Measurements from ENCODE around the gene ZBTB40. TPM values are rescaled to one million over a fixed set of nuclear protein-coding genes. Genes with fewer than 3 reads are reported as not detected.

ZBTB40 gene
- total RNA-seq, 1 experiment from 2014 or later: 19.5 TPM

DNA sequence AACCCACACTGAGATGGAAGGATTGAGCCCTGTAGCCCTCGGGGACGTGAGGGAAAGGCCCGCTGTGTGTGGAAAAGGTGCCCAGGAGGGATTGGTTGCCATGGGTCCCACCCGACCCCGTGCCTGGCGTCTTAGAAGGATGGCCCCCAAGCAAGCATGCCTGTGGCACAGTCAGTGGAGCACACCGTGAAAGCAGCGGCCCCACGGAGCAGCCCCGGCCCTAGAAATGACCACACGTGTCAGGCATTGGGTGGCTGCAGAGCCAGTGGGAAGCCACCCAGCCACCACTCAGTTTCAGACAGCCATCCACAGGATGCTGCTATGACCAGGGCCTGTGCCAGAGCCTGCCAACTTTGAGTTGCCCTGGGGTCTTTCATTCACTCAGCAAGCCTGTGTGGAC is 98.4 kb downstream of the ZBTB40 start:
- H3K9me2 ChIP-seq (ENCODE audit: insufficient read depth): no peaks in the 10 kb centered on the region
- peaks cover 22% of the 10 kb centered on the region; the same call in 1 of the 2 replicates for H3K27me3 ChIP-seq (ENCODE audit: insufficient read depth, low read length)
- H2AFZ ChIP-seq (ENCODE audit: low read depth, low read length, poor library complexity, severe bottlenecking): no peak overlapping the region
- POLR2A ChIA-PET: no interaction called here
- ATAC-seq (no peak), DNase-seq (ENCODE audit: low read depth, low spot score) (no peak)
- H3K27ac ChIP-seq (ENCODE audit: low read depth, low read length): no peak overlapping the region
- H3K79me2 ChIP-seq (ENCODE audit: insufficient read depth, low read length): no peaks in the 10 kb centered on the region
- CTCF ChIA-PET: no interaction called here
- no peak for TF ChIP-seq RAD21 (IDR thresholded peaks at IDR 0.05; ENCODE audit: low read depth)
- TF ChIP-seq, protein P1, sequence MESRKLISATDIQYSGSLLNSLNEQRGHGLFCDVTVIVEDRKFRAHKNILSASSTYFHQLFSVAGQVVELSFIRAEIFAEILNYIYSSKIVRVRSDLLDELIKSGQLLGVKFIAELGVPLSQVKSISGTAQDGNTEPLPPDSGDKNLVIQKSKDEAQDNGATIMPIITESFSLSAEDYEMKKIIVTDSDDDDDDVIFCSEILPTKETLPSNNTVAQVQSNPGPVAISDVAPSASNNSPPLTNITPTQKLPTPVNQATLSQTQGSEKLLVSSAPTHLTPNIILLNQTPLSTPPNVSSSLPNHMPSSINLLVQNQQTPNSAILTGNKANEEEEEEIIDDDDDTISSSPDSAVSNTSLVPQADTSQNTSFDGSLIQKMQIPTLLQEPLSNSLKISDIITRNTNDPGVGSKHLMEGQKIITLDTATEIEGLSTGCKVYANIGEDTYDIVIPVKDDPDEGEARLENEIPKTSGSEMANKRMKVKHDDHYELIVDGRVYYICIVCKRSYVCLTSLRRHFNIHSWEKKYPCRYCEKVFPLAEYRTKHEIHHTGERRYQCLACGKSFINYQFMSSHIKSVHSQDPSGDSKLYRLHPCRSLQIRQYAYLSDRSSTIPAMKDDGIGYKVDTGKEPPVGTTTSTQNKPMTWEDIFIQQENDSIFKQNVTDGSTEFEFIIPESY (IDR thresholded peaks at IDR 0.05; ENCODE audit: extremely low read depth, insufficient replicate concordance, low read length): no peak
- TF ChIP-seq SP1 (IDR thresholded peaks at IDR 0.05; ENCODE audit: low read depth): no peak
- no peak for TF ChIP-seq FOSL1 (IDR thresholded peaks at IDR 0.05; ENCODE audit: low read depth)
- TF ChIP-seq EZH2phosphoT487 (IDR thresholded peaks at IDR 0.05; ENCODE audit: borderline replicate concordance): no peak
- TF ChIP-seq, protein P2, sequence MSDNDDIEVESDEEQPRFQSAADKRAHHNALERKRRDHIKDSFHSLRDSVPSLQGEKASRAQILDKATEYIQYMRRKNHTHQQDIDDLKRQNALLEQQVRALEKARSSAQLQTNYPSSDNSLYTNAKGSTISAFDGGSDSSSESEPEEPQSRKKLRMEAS (IDR thresholded peaks at IDR 0.05): no peak
- no peak for TF ChIP-seq YY1 (IDR thresholded peaks at IDR 0.05; ENCODE audit: extremely low read depth, insufficient replicate concordance, low read depth, low read length)
- TF ChIP-seq SRF (IDR thresholded peaks at IDR 0.05; ENCODE audit: low read depth): no peak
- TF ChIP-seq POLR2AphosphoS5 (IDR thresholded peaks at IDR 0.05; ENCODE audit: low read depth, low read length): no peak
- no peak for TF ChIP-seq CBX3 (IDR thresholded peaks at IDR 0.05; ENCODE audit: low read depth)
- no peak for TF ChIP-seq EZH2 (IDR thresholded peaks at IDR 0.05)
- TF ChIP-seq, protein P3, sequence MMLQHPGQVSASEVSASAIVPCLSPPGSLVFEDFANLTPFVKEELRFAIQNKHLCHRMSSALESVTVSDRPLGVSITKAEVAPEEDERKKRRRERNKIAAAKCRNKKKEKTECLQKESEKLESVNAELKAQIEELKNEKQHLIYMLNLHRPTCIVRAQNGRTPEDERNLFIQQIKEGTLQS (IDR thresholded peaks at IDR 0.05): no peak
- RAD21 ChIA-PET (ENCODE audit: low non-redundant PET in 1 of 2, low total read pairs in 2 of 2, uncharacterized antibody in 2 of 2, unreplicated experiment in 2 of 2): no interaction called here
- no peak overlapping the region for H3K9ac ChIP-seq (ENCODE audit: low read length)
- no TSS peak for BruUV-seq (replicated peaks)
- no peaks in the 10 kb centered on the region for H3K36me3 ChIP-seq (ENCODE audit: control insufficient read depth in 1 of 2, insufficient read depth in 2 of 2, low read length in 2 of 2)
- H4K20me1 ChIP-seq (ENCODE audit: insufficient read depth): no peaks in the 10 kb centered on the region
- no peaks in the 10 kb centered on the region for H3K4me1 ChIP-seq (ENCODE audit: control insufficient read depth in 1 of 2, insufficient read depth in 2 of 2, low read length in 2 of 2)
- no peaks in the 10 kb centered on the region for H3K9me3 ChIP-seq (ENCODE audit: control insufficient read depth in 1 of 2, insufficient read depth in 1 of 2, low read depth in 1 of 2, low read length in 2 of 2)
- no peak overlapping the region for H3K4me3 ChIP-seq (replicated peaks in 1 of 2; ENCODE audit: low read depth in 1 of 2, low read length in 2 of 2)
- H3K4me2 ChIP-seq (ENCODE audit: low read length): no peak overlapping the region
- intact Hi-C loops (cut with micrococcal nuclease): no loop called here

All from HCT116 (cell line).